Head of caudate nucleus (tissue), 42 donors: ENCODE results near the gene POU2F1.
A peak's percentile ranks its signal among the peaks of the same experiment; 100 is the strongest.

Source experiments
- DNase-seq, 42 donors: peaks; one replicate each; pipeline versions ENCODE4 v3.0.0 to v3.0.0-alpha.2; 2020 to 2021; ENCODE audit warnings: mixed read lengths in 7 of 42
- intact Hi-C: fragments of 100-400 bp; cut with DNase I; formaldehyde crosslinking; loops from one replicate; pipeline ENCODE4 v1.15.0; 2022

POU2F1 gene

DNA sequence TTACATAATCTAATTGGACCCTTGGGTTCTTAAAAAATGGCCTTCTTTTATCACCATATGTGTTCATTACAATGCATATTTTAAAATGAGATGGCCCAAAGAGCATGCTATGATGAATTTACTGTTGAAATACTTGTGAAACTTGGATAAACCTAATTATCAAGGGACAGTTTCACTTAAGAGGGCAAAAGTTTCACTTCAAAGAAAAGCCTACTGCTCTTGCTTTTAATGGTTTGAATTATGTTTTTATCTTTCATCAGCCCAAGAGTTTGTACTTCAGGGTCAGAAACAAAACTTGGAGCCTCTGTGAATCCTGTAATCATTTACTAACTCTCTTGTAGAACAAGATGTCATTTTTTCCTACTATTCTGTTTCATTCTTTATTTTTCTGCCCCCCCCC lies 32.3 kb downstream of the POU2F1 start:
- intact Hi-C loops: no loop called here
- no peak for DNase-seq

DNA sequence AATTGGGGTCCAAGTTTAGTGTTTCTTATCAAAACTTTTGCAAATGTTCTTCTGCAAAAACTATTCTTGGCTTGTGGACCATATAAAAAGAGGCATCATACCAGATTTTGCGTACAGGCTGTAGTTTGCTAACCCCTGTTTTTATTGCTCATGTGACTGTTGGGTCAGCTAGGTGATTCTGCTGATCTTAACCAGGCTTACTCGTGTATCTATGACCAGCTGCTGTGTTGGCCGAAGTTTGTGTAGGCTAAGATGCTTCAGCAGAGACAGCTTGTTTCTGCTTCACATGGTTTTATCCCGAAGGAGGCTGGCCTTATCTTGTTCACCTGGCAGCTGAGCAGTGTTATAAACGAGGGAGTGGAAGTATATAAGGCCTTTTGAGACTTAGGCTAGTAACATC lies 38.2 kb downstream of the POU2F1 start:
- intact Hi-C loops: no loop called here
- no peak for DNase-seq

DNA sequence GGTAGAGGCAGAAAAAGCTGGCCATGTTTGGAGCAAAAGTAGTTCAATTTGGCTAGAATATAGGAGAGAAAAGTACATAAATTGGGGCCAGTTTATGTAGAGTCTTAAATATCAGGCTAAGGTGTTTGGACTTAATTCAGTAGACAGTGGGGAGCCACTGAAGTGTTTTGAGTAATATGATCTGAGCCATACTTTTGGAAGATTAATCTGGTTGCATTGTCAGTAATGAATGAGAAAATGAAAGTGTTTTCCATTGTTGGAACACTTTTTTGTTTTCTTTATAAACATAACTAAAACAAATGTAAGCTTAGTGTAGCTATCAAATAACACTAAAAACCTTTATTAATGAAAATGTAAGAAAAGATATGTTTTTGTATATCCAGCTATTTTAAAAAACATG lies 42.1 kb downstream of the POU2F1 start:
- intact Hi-C loops: loop anchor here (10.0 kb wide), 1 partner anchor 272 kb away; no protein-coding TSS in a partner anchor
- no peak for DNase-seq

GRCh38 chr1:167263344-167263743 lies 42.7 kb downstream of the POU2F1 start:
- intact Hi-C loops: loop anchor here (10.0 kb wide), 1 partner anchor 271 kb away; no protein-coding TSS in a partner anchor
- DNase-seq: no peak

DNA sequence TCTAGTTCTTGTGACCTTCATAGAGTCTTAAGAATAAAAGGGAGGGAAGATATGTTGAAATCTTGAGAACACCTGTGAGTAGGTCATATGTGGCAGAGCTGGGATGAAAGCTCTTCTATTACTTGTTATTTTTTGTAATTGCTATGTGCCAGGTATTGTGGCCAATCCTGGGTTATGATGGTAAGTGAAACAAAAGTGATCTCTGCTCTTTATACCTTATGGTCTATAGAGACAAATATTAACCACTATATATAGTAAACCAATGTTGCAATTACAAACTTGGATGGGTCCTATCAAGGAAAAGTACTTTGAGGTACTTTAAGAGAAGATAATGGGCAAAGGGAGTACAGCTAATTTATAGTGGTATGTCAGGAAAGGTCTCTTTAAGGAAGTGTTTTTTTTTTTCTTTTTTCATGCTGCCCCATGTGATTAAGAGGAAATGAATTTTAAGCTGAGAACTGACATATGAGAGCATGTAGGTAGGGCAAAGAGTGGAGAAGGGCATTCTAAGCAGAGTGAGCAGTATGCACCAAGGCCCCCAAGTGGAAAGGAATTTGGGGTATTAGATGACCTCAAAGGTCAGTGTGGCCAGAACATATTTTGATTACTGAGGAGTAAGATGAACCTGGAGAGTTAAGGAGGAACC lies 43.3 kb downstream of the POU2F1 start:
- no peak for DNase-seq
- intact Hi-C loops: loop anchor here (10.0 kb wide), 1 partner anchor 271 kb away; no protein-coding TSS in a partner anchor

- intact Hi-C loops: loop anchor here (10.0 kb wide), 1 partner anchor 268 kb away; no protein-coding TSS in a partner anchor
Measured at GRCh38 chr1:167266965-167267364, 46.3 kb downstream of the POU2F1 start.

GRCh38 chr1:167268347-167268787 lies 47.7 kb downstream of the POU2F1 start:
- intact Hi-C loops: loop anchor here (2.0 to 10.0 kb wide), 2 partner anchors 170 to 266 kb away; no protein-coding TSS in a partner anchor
- DNase-seq: no peak

More at GRCh38 chr1:167266965-167267364, 46.3 kb downstream of the POU2F1 start:
- no peak for DNase-seq

DNA sequence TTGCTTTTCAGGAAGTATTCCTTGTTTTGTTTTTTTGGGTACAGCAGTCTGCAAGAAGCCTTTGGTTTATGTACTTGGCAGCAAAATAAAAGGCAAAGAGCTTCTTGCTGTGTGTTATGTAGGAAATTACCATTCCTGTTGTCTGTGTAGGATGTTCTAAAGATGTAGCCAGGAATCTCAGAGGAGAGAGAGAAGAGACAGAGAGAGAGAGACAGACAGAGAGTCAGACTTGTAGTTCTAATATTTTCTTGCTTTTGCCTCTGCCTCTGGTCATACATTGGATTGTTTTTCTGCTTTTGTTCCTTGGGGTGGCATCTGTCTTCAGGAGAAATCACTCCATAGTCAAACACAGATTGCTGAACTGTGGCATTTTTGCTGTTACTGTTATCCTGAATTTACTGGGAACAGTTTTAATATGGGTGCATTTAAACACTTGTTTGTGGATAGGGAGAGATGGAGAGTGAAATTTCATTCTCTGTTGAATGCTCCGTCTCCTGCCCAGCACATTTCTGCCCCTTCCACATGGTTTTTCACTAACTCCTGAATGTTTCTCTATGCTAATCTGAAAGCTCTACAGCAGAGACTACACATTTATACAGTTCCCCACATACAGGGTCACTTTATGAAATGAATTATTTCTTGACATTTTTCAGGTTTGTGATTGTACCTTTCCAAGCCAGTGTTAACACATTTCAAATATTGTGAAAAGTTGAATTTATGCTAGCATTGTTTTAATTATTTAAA lies 49.8 kb downstream of the POU2F1 start:
- intact Hi-C loops: no loop called here
- no peak for DNase-seq

DNA sequence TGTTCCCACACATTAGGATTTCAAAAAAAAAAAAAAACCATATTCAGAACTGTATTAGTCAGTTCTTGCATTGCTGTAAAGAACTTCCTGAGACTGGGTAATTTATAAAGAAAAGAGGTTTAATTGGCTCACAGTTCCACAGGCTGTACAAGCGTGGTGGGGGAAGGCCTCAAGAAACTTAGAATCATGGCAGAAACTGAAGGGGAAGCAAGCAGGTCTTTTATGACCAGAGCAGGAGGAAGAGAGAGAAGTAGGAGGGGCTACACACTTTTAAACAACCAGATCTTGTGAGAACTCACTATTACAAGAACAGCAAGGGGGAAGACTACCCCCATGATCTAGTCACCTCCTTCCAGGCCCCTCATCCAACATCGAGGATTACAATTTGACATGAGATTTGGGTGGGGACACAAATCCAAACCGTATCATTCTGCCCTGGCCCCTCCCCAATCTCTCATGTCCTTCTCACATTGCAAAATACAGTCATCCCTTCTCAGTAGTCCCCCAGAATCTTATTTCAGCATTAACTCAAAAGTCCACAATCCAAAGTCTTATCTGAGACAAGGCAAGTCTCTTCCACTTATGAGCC lies 51.8 kb downstream of the POU2F1 start:
- peak in 1 of 42 donors; percentile 11 for DNase-seq
- intact Hi-C loops: no loop called here

DNA sequence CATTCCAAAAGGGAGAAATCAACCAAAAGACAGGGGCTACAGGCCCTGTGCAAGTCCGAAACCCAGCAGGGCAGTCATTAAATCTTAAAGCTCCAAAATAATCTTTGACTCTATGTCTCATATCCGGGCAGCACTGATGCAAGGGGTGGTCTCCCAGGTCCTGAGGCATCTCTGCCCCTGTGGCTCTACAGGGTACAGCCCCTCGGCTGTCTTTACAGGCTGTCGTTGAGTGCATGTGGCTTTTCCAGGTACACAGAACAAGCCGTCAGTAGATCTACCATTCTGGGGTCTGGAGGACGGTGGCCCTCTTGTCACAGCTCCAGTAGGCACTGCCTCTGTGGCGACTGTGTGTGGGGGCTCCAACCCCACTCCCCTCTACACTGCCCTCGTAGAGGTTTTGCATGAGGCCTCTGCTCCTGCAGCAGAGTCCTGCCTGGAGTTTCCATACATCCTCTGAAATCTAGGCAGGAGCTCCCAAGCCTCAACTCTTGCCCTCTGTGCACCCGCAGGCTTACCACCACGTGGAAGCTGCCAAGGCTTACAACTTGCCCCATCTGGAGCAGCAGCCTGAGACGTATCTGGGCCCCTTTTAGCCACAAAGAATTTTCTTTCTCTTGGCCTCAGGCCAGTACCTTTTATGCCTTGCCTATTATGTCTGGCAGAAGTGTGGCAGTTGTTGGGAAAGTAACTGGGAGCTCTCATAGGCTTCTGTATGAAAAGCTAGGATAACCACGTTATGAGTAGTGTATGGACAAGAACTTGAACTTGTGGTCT lies 52.5 kb downstream of the POU2F1 start:
- intact Hi-C loops: no loop called here
- DNase-seq: no peak

DNA sequence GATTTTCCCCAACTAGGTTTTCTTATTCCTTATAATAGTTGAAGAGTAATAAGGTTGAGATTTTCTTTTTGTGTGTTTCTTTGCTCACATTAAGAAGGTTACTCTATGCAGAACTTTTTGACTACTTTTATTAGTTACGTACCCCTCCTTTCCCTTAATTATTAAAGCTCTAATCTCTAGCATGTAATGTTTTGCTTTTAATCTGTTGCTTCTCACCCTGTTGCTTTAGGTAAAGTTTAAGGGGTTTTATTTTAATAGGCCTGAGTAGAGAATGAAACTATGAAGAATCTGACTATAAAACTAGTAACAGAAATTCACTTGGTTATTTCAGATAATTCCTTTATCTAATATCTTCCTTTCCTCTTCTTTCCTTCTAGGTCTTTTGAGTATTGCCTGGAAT lies 53.4 kb downstream of the POU2F1 start:
- no peak for DNase-seq
- intact Hi-C loops: no loop called here

DNA sequence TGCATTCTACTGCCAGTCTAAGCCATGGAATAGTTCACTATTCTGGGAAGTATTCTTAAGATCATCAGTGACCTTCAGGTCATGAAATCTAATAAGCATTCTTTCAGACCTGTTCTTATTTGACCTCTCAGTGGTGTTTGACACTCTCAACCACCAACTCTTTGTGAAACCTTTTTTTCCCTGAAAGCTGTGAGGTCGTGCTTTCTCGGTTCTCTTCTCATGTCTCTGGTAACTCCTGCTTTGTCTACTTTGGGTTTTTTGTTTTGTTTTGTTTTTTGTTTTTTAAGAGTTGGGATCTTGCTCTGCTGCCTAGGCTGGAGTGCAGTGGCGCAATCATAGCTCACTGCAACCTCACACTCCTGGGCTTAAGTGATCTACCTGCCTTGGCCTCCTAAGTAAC lies 56.3 kb downstream of the POU2F1 start:
- no peak for DNase-seq
- intact Hi-C loops: no loop called here

- DNase-seq: no peak
- intact Hi-C loops: no loop called here
Measured at GRCh38 chr1:167278497-167278896, 57.8 kb downstream of the POU2F1 start.

- intact Hi-C loops: no loop called here
- no peak for DNase-seq
Measured at GRCh38 chr1:167280912-167281311, 60.2 kb downstream of the POU2F1 start.

GRCh38 chr1:167288390-167289074 lies 67.8 kb downstream of the POU2F1 start:
- intact Hi-C loops: no loop called here
- DNase-seq: no peak

- no peak for DNase-seq
- intact Hi-C loops: no loop called here
Measured at GRCh38 chr1:167289075-167289442, 68.4 kb downstream of the POU2F1 start.

- intact Hi-C loops: no loop called here
- no peak for DNase-seq
Measured at GRCh38 chr1:167289966-167290365, 69.3 kb downstream of the POU2F1 start.

GRCh38 chr1:167291539-167292185 lies 71.0 kb downstream of the POU2F1 start:
- intact Hi-C loops: no loop called here
- DNase-seq: no peak
